Prostate gland (tissue), 2 donors: Measurements from ENCODE around the gene THBS1.

ENCODE experiments used
- CTCF ChIP-seq, 4 experiments: fragments of 200-600 bp in 2 of 4; fragments of 450-650 bp in 2 of 4; sonication (generic) in 2 of 4; IDR thresholded peaks; 1 replicate in 3 of 4; 2 replicates in 1 of 4; pipeline ENCODE4 v1.5.1; 2016 to 2019; ENCODE audit warnings: antibody characterized with exemption in 4 of 4, mild to moderate bottlenecking in 2 of 4, moderate library complexity in 2 of 4
- POLR2A ChIP-seq: fragments of 450-650 bp; IDR thresholded peaks from one replicate; pipeline ENCODE4 v1.6.1; 2016; ENCODE audit warnings: antibody characterized with exemption, mild to moderate bottlenecking

- TF ChIP-seq CTCF (IDR thresholded peaks at IDR 0.05) (no peak), POLR2A (no peak)
Measured at GRCh38 chr15:39542385-39543065, 38.4 kb upstream of the THBS1 start.
